ENCODE results near the gene KRT36.
A peak's percentile ranks its signal among the peaks of the same experiment; 100 is the strongest.

Gene KRT36

DNA sequence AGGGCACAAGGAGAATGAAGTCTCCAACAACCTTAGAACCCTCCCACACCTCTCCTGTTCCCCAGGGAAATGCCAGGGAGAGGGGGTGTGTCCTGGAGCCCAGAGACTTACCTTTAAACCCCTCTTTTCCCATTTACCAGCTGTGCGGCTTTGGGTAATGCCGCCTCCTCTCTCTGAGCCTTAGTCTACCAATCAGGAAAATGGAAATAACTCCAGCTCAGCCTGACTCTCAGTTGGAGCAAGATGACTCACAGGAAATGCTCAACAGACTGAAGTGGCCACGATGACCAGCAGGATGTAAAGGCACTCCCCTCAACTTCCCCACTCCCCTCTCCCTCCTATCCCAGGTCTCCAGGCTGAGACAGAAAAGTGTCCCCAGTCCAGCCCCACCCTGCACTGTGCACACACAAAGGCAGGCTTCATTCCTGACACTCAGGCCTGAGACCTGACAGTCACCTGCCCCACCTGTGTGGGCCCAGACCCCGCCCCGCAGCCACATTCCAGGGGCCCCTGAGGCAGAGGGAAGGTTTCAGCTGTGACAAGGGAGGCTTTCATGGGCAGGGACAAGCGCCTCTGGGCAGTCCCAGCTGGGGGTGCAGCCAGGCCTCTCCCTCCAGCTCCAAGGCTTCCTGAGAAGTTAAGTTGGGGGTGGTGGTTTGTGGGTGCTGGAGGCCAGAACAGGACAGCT lies 32.0 kb upstream of the KRT36 start:
- peak; percentile 81 for DNase-seq

DNA sequence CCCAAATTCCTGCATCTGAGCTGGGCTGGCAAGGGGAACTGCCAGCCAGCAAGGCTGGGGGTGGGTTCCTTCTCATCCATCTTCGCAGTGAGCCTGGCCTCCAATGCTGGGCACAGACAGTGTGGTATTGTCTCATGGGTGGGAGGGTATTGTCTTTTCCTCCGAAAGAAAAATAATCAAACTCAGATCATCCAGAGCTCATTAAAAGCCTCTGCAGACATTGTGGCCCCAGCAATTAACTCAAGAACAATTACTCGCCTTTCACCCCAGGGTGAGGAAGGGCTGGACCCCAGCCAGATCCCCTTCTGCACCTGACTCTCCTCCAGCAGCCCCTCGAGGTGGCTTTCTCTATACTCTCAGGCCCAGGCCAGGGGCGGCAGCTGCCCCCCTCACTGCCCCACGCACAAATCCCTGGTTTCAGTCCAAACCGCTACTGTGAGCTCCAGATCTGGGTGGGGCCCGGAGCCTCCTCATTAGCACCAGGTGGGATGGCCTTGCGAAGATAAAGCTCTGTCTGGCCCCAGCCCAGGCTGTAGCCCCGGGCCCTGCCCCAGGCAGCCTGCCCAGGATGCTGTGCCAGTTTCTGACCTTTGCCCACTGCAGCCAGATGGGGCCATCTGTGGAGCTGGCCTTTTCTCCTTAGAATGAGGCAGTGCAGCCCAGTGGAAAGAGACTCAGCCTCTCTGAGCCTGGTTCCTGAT lies 31.3 kb upstream of the KRT36 start:
- DNase-seq = no peak

DNA sequence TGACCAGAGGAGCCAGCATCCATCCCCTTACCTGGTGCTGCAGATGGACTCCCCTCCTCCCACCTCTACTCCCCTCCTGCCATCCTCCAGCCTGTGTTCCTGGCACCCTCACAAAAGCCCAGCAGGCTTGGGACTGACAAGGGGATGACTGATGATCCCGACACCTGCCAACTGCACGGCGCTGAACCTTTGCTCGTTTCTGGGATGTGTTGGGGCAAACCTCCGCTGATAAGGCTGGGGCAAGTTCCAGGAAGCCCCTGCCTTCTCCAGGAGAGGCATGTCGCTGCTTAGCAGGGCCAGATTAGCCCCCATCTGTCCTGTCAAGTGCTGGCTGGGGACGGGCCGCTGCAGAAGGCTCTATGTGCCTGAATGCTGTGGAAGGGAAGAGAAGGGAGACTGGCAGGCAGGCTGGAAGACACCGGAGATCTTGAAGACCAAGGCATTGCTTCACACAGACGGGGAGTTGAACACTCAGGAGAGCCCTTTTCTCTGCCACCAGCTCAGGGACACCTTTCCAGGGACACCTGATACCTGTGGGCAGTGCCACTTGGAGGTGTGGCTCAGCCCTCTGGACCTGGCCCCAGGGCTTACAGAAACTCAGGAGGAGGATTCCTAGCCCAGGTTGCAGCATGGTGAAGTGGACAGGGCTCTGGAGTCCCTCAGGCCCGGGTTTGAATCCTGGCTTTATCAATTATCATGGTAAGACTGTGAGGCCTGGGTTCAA lies 30.0 kb upstream of the KRT36 start:
- DNase-seq = no peak

DNA sequence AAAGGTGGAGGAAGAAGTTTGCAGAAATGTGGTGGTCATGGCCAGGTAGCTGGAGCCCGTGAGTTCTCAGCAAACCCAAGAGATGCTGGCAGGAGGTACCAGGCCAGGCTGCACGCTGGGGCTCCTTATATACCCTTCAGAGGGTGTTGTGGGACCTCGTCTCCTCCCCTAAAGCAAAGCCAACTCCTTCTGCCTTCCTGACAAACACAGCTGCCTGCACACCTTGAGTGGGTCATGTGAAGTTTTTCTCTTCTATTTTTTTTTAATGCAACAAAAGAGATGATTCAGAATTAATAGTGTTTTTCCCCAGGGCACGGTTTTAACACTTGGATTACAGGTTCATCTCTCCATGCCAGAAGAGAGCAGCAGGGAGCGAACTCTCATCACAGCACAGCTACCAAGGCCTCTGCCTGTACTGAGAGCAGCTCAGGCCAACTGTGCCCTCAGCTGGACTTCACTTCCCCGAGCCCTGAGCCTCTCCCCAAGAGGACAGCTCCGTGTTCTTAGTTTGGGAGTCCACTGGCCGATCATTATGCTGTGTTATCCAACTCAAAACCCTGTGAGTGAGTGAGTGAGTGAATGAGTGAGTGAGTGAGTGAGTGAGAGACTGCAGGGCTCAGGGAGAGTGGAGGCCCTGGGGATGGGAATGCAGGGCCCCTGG lies 29.2 kb upstream of the KRT36 start, which contains the start of gene KRT15:
Gene KRT15, minus strand, starts transcription at position 102 of the 661 bp plus-strand sequence. Its CDS starts 63 bp downstream, at position 39.
- no peak for DNase-seq

DNA sequence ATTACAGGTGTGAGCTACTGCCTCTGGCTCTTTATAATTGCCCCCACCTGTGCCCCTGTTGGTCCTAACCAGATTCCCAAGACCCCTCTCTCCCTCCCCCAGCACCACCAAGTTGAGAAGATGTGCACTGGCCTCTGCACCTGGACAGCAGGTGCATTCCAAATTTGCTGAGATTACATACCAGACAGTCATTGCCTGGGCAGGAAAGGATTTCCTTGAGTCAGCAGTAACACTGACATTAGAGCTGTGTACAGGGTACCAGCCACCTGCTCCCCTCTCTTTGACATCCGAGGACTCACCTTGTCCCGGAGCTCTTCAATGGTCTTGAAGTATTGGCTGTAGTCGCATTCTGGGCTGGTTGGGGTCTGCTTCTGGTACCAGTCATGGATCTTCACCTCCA lies 28.3 kb upstream of the KRT36 start:
- DNase-seq = no peak

DNA sequence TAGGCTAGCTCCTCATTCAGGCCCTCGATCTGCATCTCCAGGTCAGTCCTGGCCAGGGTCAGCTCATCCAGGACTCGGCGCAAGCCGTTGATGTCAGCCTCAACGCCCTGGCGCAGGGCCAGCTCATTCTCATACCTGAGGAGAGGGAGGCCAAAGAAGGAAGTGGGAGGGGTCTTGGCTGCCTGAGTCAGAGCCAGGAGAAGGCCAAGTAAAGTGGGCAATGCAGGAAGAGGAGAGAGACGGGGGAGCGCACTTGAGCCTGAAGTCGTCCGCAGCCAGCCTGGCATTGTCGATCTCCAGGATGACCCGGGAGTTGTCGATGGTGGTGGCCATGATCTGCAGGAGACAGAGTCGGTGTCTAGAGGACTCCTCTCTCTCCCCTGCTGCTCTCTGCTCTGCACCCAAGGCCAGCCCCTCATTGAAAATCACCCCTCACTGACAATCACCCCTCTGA lies 27.1 kb upstream of the KRT36 start:
- no peak for DNase-seq

DNA sequence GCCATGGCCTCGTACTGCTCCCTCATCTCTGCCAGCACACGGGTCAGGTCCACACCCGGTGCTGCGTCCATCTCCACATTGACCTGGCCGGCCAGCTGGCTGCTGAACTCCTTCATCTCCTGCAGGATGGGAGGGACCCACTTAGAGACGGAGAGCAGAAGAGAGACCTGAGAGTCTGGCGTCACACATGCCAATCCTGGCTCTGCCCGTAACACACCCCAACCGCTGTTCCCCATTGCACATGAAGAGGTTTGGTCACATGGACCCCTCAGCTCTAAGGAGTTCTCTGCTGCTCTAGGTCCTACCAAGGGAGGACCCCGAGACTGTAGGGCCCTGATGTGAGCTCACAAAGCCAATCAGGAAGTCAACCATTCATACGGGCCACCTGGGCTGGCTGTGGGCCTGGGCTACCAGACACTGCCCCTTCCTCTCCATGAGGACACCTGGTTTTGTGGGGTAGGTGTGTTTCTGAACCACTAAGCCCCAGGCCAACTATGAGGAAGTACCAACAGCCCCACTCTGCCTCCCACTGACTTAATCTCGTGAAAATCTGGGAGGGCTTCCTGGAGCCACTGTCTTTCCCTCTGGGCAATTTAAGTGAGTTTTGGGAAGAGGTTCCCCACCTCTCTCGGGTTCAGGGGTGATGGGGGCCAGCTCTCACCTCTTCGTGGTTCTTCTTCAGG lies 26.6 kb upstream of the KRT36 start:
- no peak for DNase-seq

DNA sequence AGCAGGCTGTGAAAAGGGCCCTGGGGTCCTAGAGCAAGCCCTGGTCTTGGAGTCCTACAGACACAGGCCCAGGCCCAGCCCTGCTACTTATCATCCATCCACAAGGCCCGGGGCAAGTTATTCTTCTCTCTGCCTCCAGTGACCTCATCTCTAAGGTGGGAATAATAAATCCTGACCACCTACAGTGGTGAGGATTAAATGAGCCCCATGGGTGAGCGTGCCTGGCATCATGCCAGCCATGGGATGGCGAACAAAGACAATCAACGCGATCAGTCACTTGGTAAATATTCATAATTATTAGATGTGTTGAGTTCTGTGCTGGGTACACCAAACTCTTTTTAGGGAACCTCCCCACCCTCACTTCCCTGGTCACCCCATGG lies 23.4 kb upstream of the KRT36 start:
- no peak for DNase-seq

DNA sequence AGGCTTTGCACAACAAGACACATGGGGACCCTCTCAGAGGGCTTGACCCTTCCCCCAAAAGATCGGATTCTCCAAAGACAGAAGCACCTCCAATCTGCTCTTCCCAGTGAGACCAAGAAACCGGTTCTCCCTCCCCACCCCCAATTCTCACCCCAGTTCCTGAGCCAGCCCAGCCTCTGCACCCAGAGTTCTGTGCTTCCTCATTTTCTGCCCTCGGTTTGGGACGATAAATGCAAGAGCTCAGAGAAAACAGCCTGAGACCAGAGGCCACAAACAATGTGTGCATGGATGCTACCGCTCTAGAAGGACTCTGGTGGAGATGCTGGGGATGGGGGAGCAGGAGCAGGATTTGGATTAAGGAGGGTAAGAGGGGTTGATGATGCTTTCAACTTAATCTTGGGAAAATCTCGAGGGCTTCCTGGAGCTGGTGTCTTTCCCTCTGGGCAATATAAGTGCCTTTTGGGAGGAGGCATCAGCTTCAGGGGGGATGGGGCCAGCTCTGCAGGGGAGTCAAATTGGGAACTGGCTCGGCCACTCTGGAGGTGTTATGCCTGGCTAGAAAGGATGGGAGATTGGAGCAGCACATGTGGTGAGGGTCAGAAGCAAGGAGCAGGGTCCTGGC lies 22.9 kb upstream of the KRT36 start:
- no peak for DNase-seq

DNA sequence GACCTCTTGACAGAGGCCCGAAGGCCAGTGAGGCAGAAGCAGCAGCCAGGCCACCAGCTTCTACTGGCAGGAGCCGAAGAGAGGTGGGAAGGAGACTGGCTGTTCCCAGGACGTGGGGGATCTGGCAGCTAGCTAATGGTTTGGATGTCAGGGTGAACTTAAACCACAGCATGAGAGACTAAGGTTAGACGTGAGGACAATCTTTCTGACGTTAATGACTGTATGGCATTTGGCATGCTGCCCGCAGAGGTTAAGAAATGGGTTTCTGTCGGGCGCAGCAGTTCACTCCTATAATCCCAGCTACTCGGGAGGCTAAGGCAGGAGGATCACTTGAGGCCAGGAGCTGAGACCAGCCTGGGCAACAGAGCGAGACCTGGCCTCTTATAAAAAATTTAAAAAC lies 22.0 kb upstream of the KRT36 start:
- DNase-seq = no peak

DNA sequence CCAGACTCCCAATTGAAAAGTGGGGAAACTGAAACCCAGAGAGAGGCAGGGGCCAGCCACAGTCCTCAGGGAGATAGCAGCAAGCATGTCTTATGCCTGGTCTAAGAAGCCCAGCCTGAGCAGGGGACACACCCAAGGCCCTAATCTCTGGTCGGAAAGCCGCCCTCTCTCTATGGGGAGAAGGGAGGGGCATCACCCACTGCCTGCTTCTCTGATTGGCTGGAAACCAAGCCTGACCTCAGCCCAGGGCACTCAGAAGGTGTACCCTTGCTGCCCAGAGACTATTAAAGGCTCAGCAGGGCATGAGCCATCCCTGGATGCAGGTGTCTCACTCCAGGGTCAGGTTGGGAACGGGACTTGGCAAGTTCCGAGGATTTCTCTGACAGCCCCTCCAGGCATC lies 21.4 kb upstream of the KRT36 start:
- DNase-seq = no peak

DNA sequence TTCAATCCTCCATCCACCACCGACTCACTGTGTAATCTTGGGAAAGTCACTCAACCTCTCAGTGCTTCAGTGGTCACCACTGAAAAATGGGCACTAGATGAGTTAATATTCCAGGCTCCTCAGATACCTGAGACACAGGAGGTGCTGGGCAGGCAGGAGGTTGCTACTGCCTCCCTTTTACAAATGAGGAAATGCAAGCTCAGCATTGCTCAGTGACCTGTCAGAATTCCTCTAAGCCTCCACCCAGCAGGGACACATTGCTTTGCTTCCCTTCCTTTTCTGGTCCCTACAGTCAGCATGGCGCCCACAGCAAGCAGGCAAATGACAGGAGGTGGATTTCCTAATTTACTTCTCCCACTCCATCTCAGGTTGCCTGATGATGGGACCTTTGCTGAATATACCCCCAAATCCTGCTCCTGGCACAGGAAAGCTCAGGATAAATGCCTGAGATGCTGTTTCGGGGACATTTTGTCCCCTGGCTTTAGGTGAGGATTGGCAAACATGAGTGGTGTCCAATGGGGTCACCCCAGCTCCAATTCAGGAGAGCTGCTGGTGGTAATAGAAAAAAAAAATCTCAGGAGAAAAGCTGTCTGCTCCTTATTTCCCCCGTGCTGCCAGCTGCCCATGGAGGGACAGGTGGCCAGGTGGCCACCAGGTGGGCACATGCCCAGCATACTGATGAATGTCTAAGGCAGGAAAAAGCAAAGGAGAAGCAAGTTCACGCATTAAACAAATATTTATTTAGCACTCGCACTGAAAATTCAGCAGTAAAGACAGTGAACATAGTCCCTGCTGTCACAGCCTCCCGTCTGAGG lies 20.7 kb upstream of the KRT36 start:
- no peak for DNase-seq

DNA sequence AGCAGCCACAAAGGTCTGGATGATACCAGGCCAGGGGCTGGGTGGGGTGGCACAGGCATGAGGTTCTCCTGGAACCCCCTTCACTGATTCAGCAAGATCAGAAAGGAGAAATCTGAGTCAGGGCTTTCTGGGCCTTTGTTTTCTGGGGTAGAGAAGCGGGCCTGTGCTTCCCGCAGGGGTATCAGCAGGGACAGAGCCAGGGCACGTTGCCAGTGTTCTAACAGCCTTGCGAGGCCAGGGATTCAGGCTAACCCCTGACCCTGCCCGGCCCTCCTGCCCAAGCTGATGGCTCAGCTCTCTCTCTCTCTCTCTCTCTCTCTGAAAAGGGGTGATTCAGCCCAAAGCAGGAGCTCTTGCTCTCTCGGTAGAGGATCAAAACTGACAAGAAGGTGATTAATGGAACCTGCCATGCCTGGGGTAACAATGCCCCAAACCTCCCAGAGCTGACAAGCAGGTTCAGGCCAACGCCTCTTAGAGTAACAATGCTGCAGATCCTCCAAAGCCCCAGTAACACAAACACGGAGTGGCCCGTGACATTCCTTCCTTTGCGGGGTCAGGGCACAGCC lies 17.7 kb upstream of the KRT36 start:
- no peak for DNase-seq

DNA sequence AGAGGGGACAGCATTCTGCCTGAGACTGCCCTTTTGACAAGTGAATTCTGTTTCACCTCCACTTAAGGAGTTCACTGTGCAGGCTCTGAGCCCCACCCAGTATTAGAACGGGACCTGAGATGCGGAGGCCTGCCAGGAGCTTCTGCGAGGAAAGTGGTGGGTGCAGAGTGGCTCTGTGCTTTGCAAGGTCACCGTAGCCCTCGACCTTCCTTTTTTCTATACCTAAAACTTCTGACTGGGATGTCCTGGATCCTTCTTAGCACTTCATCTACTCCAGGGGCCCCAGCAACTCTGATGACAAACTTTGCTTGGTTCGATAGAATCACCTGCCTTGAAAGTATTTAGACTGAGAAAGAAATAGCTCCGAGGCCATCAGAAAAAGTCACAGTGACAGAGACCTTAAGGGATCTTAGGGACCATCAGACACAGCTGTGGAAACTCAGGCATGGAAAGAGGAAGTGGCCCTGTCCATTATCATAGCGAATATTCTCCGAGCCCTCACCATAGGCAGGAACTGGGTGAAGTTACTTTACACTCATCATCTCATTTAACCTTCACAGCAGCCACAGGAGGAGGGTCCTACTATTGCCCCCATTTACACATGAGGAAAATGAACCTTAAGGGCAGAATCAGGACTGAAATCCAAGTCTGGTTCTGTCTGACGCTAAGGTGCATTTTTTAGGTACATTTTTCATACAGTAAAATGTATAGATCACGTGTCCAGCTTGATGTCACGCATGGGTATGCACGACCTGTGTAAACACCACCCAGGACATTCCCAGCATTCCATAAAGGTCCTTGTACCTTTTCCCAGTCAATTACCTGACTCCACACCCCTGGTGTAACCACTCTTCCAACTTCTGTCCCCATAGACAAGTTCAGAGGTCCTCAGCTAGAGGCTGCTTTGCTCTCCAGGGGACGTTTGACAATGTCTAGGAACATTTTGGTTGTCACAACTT lies 16.4 kb upstream of the KRT36 start:
- DNase-seq = no peak

DNA sequence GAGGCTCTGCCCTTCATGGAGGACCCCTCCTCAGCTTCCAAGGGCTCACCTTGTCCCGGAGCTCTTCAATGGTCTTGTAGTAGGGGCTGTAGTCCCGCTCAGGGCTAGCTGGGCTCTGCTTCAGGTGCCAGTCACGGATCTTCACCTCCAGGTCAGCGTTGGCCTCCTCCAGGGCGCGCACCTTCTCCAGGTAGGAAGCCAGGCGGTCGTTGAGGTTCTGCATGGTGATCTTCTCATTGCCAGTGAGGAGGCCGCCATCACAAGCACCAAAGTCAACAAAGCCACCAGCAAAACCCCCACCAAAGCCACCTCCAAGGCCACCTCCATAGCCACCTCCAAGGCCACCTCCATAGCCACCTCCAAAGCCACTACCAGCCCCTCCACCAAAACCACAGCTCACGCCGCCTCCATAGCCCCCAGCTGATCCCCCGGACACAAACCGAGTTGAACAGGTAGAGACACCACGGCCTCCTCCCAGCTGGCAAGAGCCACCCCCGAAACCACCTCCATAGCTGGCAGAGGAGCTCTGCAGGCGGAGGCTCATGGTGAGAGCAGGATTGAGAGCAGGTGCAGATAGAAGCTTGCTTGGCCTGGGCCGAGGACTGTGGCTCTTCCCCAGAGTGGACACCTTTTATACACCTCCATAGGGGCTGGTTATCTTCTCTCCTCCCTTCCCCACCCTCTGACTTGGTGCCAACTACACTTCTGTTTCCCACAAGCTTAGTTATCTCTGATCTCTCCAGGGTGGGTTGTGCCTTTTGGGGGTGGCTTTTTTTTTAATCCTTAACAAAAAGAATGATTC lies 15.5 kb upstream of the KRT36 start, which contains the start of gene KRT13:
Gene KRT13, minus strand, starts transcription at position 606 of the 802 bp plus-strand sequence. Its CDS starts 62 bp downstream, at position 544.
- DNase-seq = no peak

DNA sequence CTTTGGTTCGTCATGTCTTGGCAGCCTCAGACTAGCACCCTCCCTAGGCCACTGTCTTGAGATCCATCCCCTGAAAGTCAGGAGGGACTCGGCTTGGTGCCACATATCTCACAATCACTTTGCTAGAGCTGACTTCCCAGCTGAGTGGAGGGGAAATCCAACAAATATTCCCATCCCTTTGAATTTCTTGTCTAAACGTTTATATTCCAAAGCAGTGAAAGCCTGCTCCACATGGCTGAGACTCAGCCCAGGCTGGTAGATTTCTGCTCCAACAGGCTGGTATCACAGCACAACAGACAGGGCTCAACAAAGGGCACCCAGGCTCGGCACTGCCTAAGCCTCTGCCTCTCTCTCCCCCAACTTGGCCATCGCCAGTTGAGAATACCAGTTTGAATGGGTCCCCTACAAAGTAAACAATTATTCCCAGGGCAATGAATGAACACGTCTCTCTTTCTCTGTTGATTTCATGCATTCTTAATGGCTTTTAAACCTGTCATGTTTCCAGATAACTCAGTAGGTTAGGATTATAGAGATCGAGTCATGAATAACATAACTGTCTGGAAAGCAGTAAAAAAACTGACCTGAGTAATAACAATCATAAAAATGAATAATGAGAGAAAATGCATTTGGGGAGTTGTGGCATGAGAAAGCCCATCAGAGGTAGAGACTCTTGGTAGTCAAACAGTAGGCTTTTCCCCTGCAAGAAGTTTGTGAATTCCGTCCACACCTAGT lies 14.7 kb upstream of the KRT36 start:
- DNase-seq = peak; percentile 36

DNA sequence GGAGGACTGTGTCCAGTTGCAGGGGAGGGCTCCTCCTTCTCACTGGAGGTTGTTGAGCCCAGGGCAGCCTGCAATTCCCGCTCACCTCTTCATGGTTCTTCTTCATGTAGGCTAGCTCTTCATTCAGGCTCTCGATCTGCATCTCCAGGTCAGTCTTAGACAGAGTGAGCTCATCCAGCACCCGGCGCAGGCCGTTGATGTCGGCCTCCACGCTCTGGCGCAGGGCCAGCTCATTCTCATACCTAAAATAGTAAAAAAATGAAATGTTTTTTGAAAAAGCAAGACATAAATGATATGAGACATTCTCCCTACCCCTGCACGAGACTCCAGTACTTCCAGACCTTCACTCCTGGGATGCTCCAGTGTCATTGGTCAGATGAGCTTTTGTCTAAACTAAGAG lies 13.5 kb upstream of the KRT36 start:
- DNase-seq = no peak

Data from fibroblast of skin of right biceps (primary cell).